ENCODE measurements around the gene ABTB2. TPM values are rescaled to one million over a fixed set of nuclear protein-coding genes. Genes with fewer than 3 reads are reported as not detected.
"Not testable (repeated sequence)": the region's sequence is repeated elsewhere in the genome, so short reads cannot be mapped to it uniquely, and the experiment has no call there.

ABTB2 gene
- total and polyA plus RNA-seq, 7 donors, result 4.5 to 24.7 (median 18.5) TPM

DNA sequence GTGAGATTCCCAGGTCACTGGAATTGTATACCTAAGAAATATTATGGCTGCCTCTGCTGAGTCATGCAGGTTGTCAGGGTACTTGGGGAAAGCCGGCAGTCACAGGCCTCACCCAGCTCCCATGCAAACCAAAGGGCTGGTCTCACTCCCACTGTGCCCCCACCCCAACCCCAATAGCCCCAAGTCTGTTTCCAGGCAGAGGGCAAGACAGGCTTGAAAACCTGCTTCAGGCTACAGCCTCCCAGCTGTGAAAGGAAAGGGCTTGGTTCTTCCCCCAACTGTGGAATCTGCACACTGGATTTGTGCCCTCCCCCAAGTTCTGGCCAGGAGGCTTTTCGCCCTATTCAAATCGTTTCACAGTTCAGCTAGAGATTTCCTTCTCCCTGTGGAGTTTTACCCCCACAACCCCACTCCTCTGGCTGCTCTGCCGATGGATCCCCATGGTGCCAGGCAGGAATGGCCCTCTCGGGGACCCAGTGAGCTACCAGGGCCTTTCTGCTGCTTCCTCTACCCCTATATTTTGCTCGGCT is 37.0 kb upstream of the ABTB2 start:
- WGBS, 3 donors, result 81 to 85% (median 82%) methylated on average over 6 of the region's 6 CpGs
- H3K27me3 ChIP-seq (ENCODE audit: insufficient read depth in 3 of 3, low read length in 2 of 3), result no peaks in the 10 kb centered on the region

DNA sequence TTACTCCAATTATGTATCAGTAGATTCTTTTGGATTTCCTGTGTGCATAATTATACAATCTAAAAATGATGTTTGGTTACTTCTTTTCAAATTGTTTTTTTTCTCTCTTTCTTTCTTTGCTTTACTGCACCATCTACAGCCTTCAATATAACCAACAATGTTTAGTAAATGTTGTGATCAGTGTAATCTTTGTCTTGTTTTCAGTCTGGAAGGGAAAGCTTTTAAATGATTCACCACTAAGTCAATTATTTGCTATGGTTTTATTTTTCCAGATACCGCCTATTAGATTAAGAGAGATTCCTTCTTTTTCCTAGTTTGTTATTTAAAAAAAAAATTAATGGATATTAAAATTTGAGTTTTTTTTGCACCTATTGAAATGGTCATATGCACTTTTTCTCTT is 29.8 kb upstream of the ABTB2 start:
- no peaks in the 10 kb centered on the region for H3K4me1 ChIP-seq
- intact Hi-C loops (cut with DNase I), result no loop called here
- no peaks in the 10 kb centered on the region for H3K36me3 ChIP-seq (ENCODE audit: insufficient read depth in 1 of 2, low read depth in 1 of 2)
- no peak for ATAC-seq
- no peak overlapping the region for H3K4me3 ChIP-seq
- whole genome bisulfite sequencing, 3 donors, result 83 to 92% (median 89%) methylated on average over 1 of the region's 1 CpG
- no peak overlapping the region for H3K27ac ChIP-seq
- TF ChIP-seq, protein P1, sequence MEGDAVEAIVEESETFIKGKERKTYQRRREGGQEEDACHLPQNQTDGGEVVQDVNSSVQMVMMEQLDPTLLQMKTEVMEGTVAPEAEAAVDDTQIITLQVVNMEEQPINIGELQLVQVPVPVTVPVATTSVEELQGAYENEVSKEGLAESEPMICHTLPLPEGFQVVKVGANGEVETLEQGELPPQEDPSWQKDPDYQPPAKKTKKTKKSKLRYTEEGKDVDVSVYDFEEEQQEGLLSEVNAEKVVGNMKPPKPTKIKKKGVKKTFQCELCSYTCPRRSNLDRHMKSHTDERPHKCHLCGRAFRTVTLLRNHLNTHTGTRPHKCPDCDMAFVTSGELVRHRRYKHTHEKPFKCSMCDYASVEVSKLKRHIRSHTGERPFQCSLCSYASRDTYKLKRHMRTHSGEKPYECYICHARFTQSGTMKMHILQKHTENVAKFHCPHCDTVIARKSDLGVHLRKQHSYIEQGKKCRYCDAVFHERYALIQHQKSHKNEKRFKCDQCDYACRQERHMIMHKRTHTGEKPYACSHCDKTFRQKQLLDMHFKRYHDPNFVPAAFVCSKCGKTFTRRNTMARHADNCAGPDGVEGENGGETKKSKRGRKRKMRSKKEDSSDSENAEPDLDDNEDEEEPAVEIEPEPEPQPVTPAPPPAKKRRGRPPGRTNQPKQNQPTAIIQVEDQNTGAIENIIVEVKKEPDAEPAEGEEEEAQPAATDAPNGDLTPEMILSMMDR (IDR thresholded peaks at IDR 0.05), result no peak
- H3K9me3 ChIP-seq, result no peaks in the 10 kb centered on the region
- DNase-seq, result no peak
- no peaks in the 10 kb centered on the region for H3K27me3 ChIP-seq (ENCODE audit: insufficient read depth in 3 of 3, low read length in 2 of 3)

More for the DNA sequence above, 37.0 kb upstream of the ABTB2 start:
- ATAC-seq (no peak), DNase-seq (no peak)
- TF ChIP-seq, protein P1 (IDR thresholded peaks at IDR 0.05), result no peak
- no peak overlapping the region for H3K27ac ChIP-seq
- H3K4me3 ChIP-seq, result no peak overlapping the region
- intact Hi-C loops (cut with DNase I), result no loop called here
- no peaks in the 10 kb centered on the region for H3K9me3 ChIP-seq
- H3K4me1 ChIP-seq, result peaks cover 6% of the 10 kb centered on the region
- H3K36me3 ChIP-seq (ENCODE audit: insufficient read depth in 1 of 2, low read depth in 1 of 2), result no peaks in the 10 kb centered on the region

DNA sequence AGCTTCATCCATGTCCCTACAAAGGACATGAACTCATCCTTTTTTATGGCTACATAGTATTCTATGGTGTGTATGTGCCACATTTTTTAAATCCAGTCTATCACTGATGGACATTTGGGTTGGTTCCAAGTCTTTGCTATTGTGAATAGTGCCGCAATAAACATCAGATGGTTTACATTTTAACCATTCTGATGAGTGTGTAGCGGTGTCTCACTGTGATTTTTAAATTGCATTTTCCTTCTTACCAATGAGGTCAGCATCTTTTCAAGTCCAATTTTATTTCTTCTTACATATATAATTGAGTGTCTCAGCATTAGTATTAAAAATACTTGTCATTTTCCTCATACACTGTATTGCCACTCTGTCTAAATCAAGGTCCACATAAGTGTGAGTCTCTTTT is 28.5 kb upstream of the ABTB2 start:
- intact Hi-C loops (cut with DNase I); H3K4me3 ChIP-seq; H3K27me3 ChIP-seq (ENCODE audit: insufficient read depth in 3 of 3, low read length in 2 of 3); ATAC-seq; DNase-seq; H3K4me1 ChIP-seq; H3K27ac ChIP-seq; H3K36me3 ChIP-seq (ENCODE audit: insufficient read depth in 1 of 2, low read depth in 1 of 2); H3K9me3 ChIP-seq: not testable (repeated sequence)
- WGBS, 3 donors, result 93 to 98% (median 96%) methylated on average over 2 of the region's 2 CpGs

DNA sequence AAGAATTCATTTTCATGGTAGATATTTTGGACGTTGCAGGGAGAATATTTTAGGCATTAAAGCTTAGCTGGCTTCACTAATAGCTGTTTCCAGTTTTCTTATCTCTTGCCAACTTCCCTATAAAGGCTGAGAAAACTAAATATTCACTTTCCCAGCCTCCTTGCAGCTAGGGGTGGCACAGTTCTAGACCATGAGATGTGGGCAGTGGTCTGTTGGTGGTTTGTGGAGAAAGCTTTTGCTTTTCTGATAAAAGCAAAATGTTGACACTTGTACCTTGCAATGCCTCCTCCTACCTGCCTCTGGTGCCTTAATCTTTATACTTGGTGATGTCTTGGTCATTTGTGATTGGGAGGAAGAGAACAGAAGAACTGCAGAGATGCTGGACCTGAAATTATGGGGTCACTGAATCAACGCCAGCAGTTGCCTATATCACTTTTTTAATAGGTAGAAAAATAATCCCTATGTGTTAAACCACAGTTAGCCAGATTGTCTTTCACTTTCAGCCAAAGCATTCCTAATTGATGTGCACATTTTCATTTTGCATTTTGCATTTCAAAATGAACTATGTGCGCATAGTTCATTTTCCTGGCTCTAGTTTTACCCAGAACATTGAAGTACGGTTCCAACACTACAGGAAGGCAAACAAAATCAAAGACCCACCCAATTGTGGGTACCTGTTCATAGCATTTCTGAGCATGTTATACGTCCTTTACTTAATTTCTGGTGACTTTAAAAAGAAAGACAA is 24.9 kb upstream of the ABTB2 start:
- H3K9me3 ChIP-seq, result peaks cover 4% of the 10 kb centered on the region
- no peak for DNase-seq
- intact Hi-C loops (cut with DNase I), result no loop called here
- H3K4me3 ChIP-seq, result no peak overlapping the region
- H3K36me3 ChIP-seq (ENCODE audit: insufficient read depth in 1 of 2, low read depth in 1 of 2), result no peaks in the 10 kb centered on the region
- H3K27ac ChIP-seq, result no peak overlapping the region
- TF ChIP-seq, protein P1 (IDR thresholded peaks at IDR 0.05), result no peak
- ATAC-seq, result no peak
- H3K4me1 ChIP-seq, result no peaks in the 10 kb centered on the region
- H3K27me3 ChIP-seq (ENCODE audit: insufficient read depth in 3 of 3, low read length in 2 of 3), result no peaks in the 10 kb centered on the region
- 52 to 67% (median 64%) methylated on average over 5 of the region's 5 CpGs for WGBS, 3 donors

DNA sequence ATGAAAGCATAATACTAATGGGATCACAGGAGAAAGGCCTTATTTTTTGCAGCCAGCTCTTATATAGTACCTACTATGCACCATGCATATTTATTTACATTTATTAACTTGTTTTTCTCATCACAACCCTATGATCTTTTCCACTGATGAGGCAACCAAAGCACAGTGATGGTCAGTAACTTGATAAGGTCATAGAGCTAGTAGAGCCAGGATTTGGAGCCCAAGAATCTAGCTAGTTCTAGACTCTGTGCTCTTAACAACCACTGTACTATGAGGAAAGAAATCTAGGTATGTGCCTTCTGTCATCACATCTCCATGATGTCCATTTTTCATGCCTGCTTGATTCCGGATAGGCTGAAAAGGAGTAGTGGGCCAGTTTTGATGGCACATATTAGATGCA is 24.0 kb upstream of the ABTB2 start:
- Histone ChIP-seq H3K9me3 (peaks cover 4% of the 10 kb centered on the region), H3K27ac (no peak overlapping the region), H3K27me3 (ENCODE audit: insufficient read depth in 3 of 3, low read length in 2 of 3) (no peaks in the 10 kb centered on the region), H3K4me1 (no peaks in the 10 kb centered on the region), H3K4me3 (no peak overlapping the region), H3K36me3 (ENCODE audit: insufficient read depth in 1 of 2, low read depth in 1 of 2) (no peaks in the 10 kb centered on the region)
- DNase-seq (no peak), ATAC-seq (peak in 3 of 4 donors; percentile 81 to 84 (median 82))
- intact Hi-C loops (cut with DNase I), result no loop called here
- TF ChIP-seq, protein P1 (IDR thresholded peaks at IDR 0.05), result no peak
- 39 to 76% (median 41%) methylated on average over 1 of the region's 1 CpG for WGBS, 3 donors

Measured in psoas muscle (tissue), 8 donors.